Renal cortex interstitium (tissue), 11 donors: Measurements from ENCODE around the gene DENND5B. TPM values are rescaled to one million over a fixed set of nuclear protein-coding genes. Genes with fewer than 3 reads are reported as not detected.
"Not testable (repeated sequence)": the region's sequence is repeated elsewhere in the genome, so short reads cannot be mapped to it uniquely, and the experiment has no call there.

ENCODE experiments used
- DNase-seq, 11 donors: peaks; one replicate each; pipeline ENCODE4 v3.0.0-alpha.2; 2013; ENCODE audit warnings: low read depth in 9 of 11, low spot score in 4 of 11; ENCODE audit errors: extremely low read depth in 1 of 11
- polyA plus RNA-seq, 3 donors: library from polyadenylated mRNA; unstranded; fragments of 120-200 nt; gene quantifications; one replicate each; pipeline ENCODE4 v1.2.1, GENCODE V29; 2013; ENCODE audit not compliant: insufficient read length in 3 of 3

DENND5B gene
- polyA plus RNA-seq, 3 donors = 27.7 to 34.2 (median 28.4) TPM

DNA sequence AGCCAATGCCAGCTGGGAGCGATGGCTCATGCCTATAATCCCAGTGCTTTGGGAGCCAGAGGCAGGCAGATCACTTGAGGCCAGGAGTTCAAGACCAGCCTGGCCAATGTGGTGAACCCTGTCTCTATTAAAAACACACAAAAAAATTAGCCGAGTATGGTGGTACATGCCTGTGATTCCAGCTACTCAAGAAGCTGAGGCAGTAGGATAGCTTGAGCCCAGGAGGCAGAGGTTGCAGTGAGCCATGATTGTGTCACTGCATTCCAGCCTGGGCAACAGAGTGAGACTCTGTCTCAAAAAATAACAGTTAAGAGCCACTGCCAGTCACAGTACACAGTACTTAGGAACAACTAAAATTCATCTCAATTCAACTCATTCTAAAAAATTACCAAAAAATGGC is 21.4 kb downstream of the DENND5B start:
- not testable (repeated sequence) for DNase-seq

DNA sequence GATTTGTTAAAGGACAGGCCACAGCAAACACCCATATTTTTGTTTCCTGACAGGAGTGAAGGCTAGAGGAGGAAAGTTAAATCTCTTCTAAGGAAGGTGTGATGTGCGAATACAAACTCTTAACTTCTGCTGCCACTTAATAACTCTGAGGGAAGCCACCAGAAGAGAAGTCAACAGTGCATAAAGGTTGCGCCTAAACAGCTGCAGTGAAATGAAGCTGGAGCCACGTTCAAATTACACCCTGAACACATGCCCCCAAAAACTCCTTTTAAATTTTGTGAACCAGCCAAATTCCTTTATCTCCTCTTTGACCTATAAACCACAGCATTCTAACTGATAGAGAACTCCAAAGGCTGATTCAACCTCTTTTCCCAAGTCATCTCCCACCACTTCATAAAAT is 22.4 kb downstream of the DENND5B start:
- no peak for DNase-seq

DNA sequence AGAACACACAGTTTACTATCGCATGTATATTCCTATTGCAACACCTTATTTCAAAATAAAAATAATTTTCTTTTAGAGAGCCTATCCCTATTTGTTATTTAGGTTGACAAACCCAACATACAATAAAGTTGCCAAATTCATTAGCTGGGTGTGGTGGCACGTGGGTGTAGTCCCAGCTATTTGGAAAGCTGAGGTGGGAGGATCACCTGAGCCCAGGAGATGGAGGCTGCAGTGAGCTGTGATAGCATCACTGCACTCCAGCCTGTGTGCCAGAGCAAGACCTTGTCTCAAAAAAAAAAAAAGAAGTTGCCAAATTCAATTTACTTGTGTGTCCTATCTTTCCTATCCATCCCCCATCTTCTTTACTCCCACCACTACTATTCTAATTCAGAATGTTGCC is 23.9 kb downstream of the DENND5B start:
- DNase-seq = no peak

DNA sequence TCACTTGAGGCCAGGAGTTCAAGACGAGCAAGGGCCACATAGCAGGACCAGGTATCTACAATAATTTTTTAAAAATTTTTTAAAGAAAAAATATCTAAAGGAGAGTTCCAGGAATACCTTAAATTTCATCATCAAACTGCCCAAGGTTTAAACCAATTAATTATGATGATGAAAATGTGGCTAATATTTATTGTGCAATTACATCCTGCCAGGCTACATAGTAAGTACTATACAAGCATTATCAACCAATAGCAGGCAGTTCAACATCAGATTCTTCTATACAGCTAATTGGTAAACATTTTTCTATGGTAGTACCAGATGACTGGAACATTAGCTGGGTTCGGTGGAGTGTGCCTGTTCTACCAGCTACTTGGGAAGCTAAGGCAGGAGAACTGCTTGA is 24.4 kb downstream of the DENND5B start:
- no peak for DNase-seq

DNA sequence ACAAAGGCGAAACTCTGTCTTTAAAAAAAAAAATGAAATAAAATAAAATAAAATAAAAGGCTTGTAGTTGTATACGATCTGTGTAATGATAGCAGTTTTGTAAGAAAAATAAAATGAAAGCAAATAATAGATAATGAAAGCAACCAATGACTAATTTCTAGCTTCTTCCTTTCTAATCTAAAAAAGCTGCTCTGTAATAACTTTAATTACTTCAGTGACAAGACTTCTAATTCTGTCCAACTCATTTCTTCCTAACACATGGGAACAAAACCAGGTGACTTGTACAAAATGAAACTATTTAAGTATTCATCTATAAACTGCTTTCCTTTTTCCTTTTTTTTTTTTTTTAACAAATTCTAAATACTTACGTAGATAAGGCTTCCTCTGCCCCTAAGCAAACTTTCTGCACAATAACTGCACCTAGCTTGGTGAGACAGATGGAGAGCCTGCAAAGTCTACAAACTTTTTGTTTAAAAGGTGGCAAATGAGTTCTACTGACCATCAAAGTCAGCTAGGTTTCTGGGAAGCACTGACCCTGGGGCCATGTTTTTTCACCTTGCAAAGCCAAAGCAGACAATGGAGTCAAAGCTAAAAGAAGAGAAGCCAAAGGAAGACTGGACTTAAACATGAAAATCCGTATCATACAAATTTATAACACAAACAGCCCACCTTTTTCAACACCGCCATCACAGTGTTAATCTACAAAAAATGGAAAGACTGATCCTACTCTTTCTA is 28.2 kb downstream of the DENND5B start:
- no peak for DNase-seq

DNA sequence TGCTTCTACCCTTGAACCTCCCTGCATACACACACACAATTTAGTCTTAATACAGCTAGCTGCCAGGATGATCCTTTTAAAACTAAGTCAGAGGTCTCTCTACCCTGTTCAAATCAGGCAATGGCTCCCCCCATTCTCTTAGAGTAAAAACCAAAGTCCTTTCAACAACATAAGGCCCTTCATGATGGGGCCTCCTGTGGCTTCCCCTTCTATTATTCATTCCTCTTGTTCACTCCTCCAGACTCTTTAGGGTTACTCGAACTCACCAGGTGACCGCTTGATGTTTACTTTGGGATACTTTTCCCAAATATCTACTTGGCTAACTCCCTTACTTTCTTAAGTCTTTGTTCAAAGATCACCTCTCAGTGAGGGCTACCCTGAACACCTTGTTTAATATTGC is 30.4 kb downstream of the DENND5B start:
- DNase-seq = no peak

DNA sequence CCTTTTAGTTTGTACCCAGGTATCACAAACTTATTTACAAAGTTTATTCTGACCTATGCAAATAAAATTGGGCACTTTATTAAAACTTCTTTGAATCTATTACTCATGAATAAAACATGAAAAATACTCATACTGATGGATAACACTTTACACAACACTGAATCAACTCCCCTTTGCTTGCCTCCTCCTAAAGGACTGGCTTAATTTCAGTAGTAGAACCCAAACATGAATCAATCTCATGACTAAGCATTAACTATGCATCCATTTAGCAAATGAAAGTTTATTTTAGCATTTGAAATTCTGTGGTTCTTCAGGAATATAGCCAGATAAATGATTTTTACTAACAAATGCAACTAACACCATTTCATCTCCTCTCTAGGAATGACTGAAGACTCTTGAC is 32.4 kb downstream of the DENND5B start:
- DNase-seq = no peak

DNA sequence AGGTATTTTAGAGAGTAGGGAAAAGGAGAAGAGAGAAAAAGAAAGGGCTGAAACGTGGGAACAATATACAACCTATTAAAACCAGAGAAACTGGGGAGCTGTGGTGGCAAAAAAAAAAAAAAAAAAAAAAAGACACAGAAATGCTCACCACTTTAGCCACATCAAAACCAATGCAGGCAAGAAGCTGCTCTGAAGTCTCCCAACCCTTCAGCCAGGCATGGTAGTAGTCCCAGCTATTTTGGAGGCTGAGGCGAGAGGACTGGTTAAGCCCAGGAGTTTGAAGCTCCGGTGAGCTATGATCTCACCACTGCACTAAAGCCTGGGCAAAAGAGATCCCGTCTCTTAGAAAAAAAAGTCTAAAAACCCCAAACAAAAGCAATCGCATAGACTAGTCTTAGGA is 33.2 kb downstream of the DENND5B start:
- no peak for DNase-seq

DNA sequence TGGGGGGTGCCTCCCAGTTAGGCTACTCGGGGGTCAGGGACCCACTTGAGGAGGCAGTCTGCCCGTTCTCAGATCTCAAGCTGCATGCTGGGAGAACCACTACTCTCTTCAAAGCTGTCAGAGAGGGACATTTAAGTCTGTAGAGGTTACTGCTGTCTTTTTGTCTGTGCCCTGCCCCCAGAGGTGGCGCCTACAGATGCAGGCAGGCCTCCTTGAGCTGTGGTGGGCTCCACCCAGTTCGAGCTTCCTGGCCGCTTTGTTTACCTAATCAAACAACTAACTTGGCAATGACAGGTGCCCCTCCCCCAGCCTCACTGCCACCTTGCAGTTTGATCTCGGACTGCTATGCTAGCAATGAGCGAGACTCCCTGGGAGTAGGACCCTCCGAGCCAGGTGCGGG is 35.5 kb downstream of the DENND5B start:
- not testable (repeated sequence) for DNase-seq

DNA sequence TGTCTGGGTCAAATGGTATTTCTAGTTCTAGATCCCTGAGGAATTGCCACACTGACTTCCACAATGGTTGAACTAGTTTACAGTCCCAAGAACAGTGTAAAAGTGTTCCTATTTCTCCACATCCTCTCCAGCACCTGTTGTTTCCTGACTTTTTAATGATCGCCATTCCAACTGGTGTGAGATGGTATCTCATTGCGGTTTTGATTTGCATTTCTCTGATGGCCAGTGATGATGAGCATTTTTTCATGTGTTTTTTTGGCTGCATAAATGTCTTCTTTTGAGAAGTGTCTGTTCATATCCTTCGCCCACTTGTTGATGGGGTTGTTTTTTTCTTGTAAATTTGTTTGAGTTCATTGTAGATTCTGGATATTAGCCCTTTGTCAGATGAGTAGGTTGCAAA is 40.3 kb downstream of the DENND5B start:
- not testable (repeated sequence) for DNase-seq

DNA sequence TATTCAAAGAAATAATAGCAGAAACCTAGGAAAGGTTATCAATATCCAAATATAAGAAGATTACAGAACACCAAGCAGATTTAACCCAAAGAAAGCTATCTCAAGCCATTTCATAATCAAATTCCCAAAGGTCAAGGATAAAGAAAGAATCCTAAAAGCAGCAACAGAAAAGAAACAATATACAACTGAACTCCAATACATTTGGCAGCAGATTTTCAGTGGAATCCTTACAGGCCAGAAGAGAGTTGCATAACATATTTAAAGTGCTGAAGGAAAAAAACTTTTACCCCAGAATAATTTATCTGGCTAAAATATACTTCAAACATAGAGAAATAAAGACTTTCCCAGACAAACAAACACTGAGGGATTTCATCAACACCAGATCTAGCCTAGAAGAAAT is 54.3 kb downstream of the DENND5B start:
- no peak for DNase-seq

DNA sequence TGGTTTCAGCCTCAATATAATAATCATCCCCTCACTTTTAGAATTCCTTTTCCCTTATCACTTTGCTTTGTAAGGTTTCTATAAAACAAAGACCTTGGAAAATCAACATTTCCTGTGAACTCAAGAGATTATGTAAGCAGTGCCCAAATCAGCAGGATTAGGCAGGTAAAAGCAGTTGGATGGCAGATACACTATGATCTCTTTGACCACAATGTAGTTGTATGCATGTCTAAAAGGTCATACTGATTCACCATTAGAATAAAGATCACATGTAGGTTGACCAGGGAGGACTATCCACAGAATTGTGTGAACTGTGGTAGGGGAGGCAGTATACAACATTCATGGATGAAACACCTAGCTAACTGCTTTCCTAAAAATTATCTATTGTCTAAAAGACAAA is 57.5 kb downstream of the DENND5B start:
- DNase-seq = no peak

DNA sequence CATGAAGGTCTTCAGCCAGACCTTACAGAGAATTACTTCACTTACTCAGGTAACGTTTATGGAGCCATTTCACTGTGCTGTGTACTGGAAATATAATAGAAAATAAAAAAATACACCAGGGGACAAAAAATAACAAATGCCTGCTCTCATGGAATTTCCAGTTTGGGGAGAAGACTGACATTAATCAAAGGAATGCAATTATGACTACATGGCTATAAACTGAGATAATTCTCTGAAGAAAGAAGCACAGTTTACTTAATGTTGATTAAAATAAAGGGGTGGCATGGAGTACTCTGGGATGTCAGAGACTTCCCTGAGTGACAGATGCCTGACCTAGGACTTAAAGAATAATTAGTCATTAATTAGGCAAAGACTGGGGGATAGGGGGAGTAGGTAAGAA is 59.0 kb downstream of the DENND5B start:
- no peak for DNase-seq

DNA sequence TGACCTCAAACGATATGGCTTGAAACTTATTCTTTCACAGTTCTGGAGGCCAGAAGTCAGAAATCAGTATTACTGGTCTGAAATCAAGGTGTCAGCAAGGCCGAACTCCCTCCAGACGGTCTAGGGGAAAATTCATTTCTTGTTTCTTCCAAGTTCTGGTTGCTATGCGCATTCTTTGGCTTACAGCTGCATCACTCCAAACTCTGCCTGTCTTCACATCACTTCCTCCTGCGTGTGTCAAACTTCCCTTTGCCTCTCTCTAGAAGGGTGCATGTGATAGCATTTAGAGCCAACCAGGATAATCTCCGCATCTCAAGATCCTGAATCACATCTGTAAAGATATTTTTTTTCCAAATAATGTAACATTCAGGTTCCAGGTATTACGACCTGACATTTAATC is 62.8 kb downstream of the DENND5B start:
- no peak for DNase-seq

DNA sequence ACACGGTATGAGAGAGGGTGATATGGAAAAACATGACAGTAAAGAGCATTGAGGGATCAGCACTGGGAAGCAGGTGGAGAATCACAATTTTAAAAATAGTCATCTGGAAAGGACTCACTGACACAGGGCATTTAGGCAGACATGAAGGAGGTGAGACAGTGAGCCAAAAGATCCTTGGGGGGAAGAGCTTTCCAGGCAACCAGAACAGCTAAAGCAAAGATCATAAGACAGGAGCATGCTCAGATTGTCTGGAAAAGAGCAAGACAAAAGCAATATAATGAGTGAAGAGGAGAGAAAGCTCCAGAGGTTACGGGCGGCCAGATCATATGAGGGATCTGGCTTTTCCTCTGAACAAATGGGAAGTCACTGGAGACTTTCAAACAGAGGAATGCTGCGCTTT is 63.9 kb downstream of the DENND5B start:
- DNase-seq = no peak

DNA sequence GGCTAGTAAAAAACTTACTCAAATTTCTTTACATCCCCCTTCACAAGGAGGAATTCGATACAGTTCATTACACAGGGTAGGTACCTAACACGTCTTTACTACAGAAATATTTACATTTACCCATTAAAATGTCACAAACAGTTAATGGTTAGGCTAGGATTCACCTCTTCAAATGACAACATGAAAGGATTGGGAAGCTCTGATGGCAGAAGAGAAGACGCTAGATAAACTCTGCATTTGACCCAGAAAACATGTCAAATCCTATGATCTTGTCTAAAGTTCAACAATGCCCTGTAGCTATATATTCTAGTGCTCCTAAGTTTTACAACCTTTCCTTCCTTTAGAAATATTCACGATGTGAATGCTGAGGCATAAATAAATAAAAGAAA is 64.8 kb downstream of the DENND5B start:
- peak in 5 of 11 donors; percentile 23 to 76 (median 33) for DNase-seq

DNA sequence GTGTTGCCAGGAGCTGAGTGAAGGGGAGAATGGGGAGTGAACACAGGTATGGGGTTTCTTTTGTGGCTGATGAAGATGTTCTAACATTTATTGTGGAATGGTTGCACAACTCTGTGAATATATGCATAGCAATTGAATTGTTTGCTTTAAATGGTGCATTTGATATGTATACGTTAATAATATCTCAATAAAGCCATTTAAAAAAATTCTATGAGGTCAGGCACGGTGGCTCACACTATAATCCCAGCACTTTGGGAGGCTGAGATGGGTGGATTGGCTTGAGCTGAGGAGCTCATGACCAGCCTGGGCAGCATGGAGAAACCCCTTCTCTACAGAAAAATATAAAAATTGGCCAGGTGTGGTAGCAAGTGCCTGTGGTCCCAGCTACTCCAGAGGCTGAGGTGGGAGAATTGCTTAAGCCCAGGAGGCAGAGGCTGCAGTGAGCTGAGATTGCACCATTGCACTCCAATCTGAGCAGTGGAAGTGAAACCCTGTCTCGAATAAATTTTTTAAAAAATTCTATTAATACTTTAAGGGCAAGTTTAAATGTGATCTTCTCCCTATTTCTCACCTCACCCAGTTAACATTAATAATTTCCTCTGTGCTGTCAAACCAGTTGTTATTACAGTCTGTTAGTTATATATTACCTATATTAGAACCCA is 65.3 kb downstream of the DENND5B start:
- DNase-seq = no peak

DNA sequence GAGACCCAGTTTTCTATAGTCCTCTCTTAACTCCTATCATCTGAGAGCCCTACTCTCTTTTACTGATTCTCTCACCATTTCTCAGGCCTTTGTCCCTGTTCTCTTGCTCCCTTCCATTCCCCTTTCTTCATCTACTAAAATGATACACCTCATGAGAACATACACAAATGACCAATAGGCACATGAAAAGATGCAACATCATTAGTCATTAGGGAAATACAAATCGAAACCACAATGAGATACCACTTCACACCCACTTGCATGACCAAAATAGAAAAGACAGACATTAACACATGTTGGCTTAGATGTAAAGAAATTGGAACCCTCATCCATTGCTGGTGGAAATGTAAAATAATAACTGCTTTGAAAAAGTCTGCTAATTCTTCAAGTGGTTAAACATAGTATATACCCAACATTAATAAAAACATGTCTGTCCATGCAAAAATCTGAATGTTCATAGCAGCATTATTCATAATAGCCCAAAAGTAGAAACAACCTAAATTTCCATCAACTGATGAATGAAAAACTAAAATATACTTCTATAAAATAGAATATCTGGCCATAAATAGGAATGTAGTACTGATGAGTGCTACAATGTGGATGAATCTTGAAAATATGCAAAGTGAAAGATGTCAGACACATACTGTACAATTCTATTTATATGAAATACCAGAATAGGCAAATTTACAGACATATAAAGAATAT is 66.0 kb downstream of the DENND5B start:
- DNase-seq = no peak

DNA sequence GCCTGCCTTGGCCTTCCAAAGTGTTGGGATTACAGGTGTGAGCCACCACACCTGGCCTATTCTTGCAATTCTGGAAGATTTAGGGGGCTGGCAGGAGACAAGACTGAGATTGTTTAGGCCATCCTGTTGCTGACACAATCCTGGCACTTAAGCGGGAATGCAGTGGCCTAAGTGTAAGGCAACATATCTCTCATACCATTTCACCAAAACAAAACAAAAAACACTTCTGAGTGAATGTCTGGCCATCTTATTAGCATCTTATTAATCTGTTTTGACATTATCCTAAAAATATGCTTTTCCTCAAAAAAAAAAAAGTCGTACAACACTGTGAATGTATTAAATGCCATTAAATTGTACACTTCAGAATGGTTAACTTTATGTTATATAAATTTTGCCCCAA is 67.6 kb downstream of the DENND5B start:
- DNase-seq = no peak

DNA sequence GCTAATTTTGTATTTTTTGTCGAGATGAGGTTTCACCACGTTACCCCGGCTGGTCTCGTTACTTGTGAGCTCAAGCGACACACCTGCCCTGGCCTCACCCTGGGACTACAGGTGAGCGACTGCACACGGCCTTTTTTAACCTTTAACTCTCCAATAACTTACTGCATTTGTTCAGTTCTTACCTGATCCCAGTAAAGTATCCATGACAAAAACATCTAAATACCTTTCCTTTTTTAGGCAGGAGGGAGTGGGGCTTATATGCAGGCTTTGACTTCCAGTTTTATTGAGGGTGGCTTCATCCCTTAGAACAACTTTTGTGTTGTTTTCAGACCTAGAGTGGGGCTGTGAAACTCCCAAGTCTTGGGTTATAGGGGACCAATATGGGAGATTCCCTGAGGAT is 68.3 kb downstream of the DENND5B start:
- DNase-seq = no peak
